GM23338 (cell line): Measurements from ENCODE around the gene PHF5A. TPM values are rescaled to one million over a fixed set of nuclear protein-coding genes. Genes with fewer than 3 reads are reported as not detected.

Experiments
- CREB1 ChIP-seq: fragments of 250-450 bp; sonication (Bioruptor Pico); IDR thresholded peaks from 2 replicates; pipeline ENCODE4 v1.5.0; 2020; ENCODE audit warnings: low read depth, mild to moderate bottlenecking, moderate library complexity
- ZNF114 ChIP-seq: fragments of 250-450 bp; sonication (Bioruptor Pico); IDR thresholded peaks from 2 replicates; pipeline ENCODE4 v1.5.0; 2020; ENCODE audit warnings: mild to moderate bottlenecking, moderate library complexity
- ZNF331 ChIP-seq: fragments of 250-450 bp; sonication (Bioruptor Pico); IDR thresholded peaks from 2 replicates; pipeline ENCODE4 v1.5.0; 2020; ENCODE audit warnings: low read depth, mild to moderate bottlenecking, moderate library complexity
- polyA plus RNA-seq: library from polyadenylated mRNA; unstranded; fragments of >200 nt; fragmentation: Nextera tagmentation; extraction: Ambion mirVana; gene quantifications from 2 replicates; pipeline ENCODE4 v1.2.1, GENCODE V29; 2016
- total RNA-seq: library from RNA; depleted of rRNA; stranded (reverse); fragments of >200 nt; shearing (Covaris generic); gene quantifications from 2 replicates; pipeline ENCODE4 v1.2.3, GENCODE V29; 2014
- TF ChIP-seq, protein P1 (sequence below): fragments of 250-450 bp; sonication (Bioruptor Pico); IDR thresholded peaks from 2 replicates; pipeline ENCODE4 v1.5.0; 2020; ENCODE audit warnings: mild to moderate bottlenecking, moderate library complexity
- TF ChIP-seq, protein P2 (sequence below), 2 experiments: fragments of 200-600 bp in 1 of 2; sonication (generic) in 1 of 2; conservative IDR thresholded peaks; 2 replicates each; pipeline versions ENCODE4 v1.5.1 to v1.6.1; 2016 to 2017; ENCODE audit warnings: antibody characterized with exemption in 2 of 2, low read depth in 2 of 2, mild to moderate bottlenecking in 2 of 2, moderate library complexity in 1 of 2
- TF ChIP-seq, protein P3 (sequence below): IDR thresholded peaks from one replicate; pipeline ENCODE4 v1.6.1; 2018; ENCODE audit warnings: antibody characterized with exemption; ENCODE audit not compliant: unreplicated experiment

Gene PHF5A
- total and polyA plus RNA-seq, 2 experiments from 2014 or later = 49.4 to 115 TPM

DNA sequence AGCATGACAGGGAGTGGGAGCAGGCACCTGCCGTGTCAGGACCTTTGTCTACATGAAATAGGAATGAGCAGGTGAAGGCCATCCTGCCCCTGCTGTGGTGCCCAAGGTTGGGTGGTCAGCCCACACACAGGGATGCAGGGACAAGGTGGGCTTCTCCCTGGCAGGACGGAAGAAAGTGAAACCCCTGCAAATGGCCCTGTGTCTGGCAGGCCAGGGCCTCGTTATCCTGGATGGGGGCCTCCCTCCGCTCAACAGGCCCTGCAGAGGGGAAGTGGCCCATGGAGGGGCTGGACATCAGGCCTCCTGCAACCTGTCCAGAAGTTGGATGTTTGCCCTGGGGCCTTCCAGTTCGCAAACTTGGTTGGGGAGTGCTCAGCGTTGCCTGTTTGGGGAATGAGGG is 36.8 kb downstream of the PHF5A start (continued):
- TF ChIP-seq, protein P1, sequence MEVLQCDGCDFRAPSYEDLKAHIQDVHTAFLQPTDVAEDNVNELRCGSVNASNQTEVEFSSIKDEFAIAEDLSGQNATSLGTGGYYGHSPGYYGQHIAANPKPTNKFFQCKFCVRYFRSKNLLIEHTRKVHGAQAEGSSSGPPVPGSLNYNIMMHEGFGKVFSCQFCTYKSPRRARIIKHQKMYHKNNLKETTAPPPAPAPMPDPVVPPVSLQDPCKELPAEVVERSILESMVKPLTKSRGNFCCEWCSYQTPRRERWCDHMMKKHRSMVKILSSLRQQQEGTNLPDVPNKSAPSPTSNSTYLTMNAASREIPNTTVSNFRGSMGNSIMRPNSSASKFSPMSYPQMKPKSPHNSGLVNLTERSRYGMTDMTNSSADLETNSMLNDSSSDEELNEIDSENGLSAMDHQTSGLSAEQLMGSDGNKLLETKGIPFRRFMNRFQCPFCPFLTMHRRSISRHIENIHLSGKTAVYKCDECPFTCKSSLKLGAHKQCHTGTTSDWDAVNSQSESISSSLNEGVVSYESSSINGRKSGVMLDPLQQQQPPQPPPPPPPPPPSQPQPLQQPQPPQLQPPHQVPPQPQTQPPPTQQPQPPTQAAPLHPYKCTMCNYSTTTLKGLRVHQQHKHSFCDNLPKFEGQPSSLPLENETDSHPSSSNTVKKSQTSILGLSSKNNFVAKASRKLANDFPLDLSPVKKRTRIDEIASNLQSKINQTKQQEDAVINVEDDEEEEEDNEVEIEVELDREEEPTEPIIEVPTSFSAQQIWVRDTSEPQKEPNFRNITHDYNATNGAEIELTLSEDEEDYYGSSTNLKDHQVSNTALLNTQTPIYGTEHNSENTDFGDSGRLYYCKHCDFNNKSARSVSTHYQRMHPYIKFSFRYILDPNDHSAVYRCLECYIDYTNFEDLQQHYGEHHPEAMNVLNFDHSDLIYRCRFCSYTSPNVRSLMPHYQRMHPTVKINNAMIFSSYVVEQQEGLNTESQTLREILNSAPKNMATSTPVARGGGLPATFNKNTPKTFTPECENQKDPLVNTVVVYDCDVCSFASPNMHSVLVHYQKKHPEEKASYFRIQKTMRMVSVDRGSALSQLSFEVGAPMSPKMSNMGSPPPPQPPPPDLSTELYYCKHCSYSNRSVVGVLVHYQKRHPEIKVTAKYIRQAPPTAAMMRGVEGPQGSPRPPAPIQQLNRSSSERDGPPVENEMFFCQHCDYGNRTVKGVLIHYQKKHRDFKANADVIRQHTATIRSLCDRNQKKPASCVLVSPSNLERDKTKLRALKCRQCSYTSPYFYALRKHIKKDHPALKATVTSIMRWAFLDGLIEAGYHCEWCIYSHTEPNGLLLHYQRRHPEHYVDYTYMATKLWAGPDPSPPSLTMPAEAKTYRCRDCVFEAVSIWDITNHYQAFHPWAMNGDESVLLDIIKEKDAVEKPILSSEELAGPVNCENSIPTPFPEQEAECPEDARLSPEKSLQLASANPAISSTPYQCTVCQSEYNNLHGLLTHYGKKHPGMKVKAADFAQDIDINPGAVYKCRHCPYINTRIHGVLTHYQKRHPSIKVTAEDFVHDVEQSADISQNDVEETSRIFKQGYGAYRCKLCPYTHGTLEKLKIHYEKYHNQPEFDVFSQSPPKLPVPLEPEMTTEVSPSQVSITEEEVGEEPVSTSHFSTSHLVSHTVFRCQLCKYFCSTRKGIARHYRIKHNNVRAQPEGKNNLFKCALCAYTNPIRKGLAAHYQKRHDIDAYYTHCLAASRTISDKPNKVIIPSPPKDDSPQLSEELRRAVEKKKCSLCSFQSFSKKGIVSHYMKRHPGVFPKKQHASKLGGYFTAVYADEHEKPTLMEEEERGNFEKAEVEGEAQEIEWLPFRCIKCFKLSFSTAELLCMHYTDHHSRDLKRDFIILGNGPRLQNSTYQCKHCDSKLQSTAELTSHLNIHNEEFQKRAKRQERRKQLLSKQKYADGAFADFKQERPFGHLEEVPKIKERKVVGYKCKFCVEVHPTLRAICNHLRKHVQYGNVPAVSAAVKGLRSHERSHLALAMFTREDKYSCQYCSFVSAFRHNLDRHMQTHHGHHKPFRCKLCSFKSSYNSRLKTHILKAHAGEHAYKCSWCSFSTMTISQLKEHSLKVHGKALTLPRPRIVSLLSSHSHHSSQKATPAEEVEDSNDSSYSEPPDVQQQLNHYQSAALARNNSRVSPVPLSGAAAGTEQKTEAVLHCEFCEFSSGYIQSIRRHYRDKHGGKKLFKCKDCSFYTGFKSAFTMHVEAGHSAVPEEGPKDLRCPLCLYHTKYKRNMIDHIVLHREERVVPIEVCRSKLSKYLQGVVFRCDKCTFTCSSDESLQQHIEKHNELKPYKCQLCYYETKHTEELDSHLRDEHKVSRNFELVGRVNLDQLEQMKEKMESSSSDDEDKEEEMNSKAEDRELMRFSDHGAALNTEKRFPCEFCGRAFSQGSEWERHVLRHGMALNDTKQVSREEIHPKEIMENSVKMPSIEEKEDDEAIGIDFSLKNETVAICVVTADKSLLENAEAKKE (CRISPR knock-in tag) = no peak
- TF ChIP-seq, protein P2, sequence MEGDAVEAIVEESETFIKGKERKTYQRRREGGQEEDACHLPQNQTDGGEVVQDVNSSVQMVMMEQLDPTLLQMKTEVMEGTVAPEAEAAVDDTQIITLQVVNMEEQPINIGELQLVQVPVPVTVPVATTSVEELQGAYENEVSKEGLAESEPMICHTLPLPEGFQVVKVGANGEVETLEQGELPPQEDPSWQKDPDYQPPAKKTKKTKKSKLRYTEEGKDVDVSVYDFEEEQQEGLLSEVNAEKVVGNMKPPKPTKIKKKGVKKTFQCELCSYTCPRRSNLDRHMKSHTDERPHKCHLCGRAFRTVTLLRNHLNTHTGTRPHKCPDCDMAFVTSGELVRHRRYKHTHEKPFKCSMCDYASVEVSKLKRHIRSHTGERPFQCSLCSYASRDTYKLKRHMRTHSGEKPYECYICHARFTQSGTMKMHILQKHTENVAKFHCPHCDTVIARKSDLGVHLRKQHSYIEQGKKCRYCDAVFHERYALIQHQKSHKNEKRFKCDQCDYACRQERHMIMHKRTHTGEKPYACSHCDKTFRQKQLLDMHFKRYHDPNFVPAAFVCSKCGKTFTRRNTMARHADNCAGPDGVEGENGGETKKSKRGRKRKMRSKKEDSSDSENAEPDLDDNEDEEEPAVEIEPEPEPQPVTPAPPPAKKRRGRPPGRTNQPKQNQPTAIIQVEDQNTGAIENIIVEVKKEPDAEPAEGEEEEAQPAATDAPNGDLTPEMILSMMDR (conservative IDR thresholded peaks at IDR 0.05; ENCODE audit: low read depth in 2 of 2) = no peak
- TF ChIP-seq ZNF114 (CRISPR knock-in tag) = no peak
- TF ChIP-seq, protein P3, sequence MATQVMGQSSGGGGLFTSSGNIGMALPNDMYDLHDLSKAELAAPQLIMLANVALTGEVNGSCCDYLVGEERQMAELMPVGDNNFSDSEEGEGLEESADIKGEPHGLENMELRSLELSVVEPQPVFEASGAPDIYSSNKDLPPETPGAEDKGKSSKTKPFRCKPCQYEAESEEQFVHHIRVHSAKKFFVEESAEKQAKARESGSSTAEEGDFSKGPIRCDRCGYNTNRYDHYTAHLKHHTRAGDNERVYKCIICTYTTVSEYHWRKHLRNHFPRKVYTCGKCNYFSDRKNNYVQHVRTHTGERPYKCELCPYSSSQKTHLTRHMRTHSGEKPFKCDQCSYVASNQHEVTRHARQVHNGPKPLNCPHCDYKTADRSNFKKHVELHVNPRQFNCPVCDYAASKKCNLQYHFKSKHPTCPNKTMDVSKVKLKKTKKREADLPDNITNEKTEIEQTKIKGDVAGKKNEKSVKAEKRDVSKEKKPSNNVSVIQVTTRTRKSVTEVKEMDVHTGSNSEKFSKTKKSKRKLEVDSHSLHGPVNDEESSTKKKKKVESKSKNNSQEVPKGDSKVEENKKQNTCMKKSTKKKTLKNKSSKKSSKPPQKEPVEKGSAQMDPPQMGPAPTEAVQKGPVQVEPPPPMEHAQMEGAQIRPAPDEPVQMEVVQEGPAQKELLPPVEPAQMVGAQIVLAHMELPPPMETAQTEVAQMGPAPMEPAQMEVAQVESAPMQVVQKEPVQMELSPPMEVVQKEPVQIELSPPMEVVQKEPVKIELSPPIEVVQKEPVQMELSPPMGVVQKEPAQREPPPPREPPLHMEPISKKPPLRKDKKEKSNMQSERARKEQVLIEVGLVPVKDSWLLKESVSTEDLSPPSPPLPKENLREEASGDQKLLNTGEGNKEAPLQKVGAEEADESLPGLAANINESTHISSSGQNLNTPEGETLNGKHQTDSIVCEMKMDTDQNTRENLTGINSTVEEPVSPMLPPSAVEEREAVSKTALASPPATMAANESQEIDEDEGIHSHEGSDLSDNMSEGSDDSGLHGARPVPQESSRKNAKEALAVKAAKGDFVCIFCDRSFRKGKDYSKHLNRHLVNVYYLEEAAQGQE = no peak
- TF ChIP-seq CREB1 = no peak
- no peak for TF ChIP-seq ZNF331
